ENCODE measurements around the gene ALPK3.

- TF ChIP-seq CTCF (IDR thresholded peaks at IDR 0.05) (no peak), ZFX (IDR thresholded peaks at IDR 0.05; ENCODE audit: borderline replicate concordance) (no peak)
These were observed 17.8 kb downstream of the ALPK3 start for GRCh38 chr15:84834969-84835368.

Measured in 22Rv1 (cell line).